CD4-positive, alpha-beta T cell (primary cell): ENCODE results near the gene SPTBN4. TPM values are rescaled to one million over a fixed set of nuclear protein-coding genes. Genes with fewer than 3 reads are reported as not detected.
A peak's percentile ranks its signal among the peaks of the same experiment; 100 is the strongest.

Source experiments
- ATAC-seq: fragments of 200-7000 bp; cut with Tn5 transposase; one replicate; pipeline ENCODE4 v1.10.0; 2022; ENCODE audit warnings: mild to moderate bottlenecking; ENCODE audit not compliant: poor library complexity
- CTCF ChIA-PET: fragments of 350-600 bp; sonication (Branson Sonifier 250); formaldehyde crosslinking; loops from one replicate; lab custom pipeline; 2021; ENCODE audit warnings: antibody characterized with exemption, inconsistent platforms; lab: Charles Lee
- POLR2A ChIA-PET: fragments of 350-600 bp; sonication (Branson Sonifier 250); formaldehyde crosslinking; loops from one replicate; lab custom pipeline; 2021; ENCODE audit warnings: antibody characterized with exemption, inconsistent platforms; lab: Charles Lee
- DNase-seq, 14 experiments: peaks; one replicate each; pipeline ENCODE4 v3.0.0-alpha.2; 2013 to 2020; ENCODE audit warnings: mixed read lengths in 2 of 14
- H3K27ac ChIP-seq, 2 donors: one replicate each; pipeline versions ENCODE4 v1.5.1 to v1.7.0; 2013; ENCODE audit warnings: low read length in 2 of 2, low read depth in 1 of 2, mild to moderate bottlenecking in 1 of 2
- H3K27me3 ChIP-seq, 2 experiments: 1 replicate in 1 of 2; 2 replicates in 1 of 2; pipeline versions ENCODE4 v1.6.1 to v1.7.0; 2013; ENCODE audit warnings: low read length in 2 of 2, control low read depth in 1 of 2, mild to moderate bottlenecking in 1 of 2, moderate library complexity in 1 of 2; ENCODE audit not compliant: insufficient read depth in 2 of 2, control insufficient read depth in 1 of 2
- H3K36me3 ChIP-seq: one replicate; pipeline ENCODE4 v1.6.1; 2013; ENCODE audit warnings: low read length, control low read depth; ENCODE audit not compliant: insufficient read depth
- H3K4me1 ChIP-seq: one replicate; pipeline ENCODE4 v1.6.1; 2013; ENCODE audit warnings: low read length, control low read depth; ENCODE audit not compliant: insufficient read depth
- H3K4me3 ChIP-seq: one replicate; pipeline ENCODE4 v1.5.1; 2013; ENCODE audit warnings: mild to moderate bottlenecking, low read length, moderate library complexity
- H3K9me3 ChIP-seq, 2 experiments: 1 replicate in 1 of 2; 2 replicates in 1 of 2; pipeline versions ENCODE4 v1.6.1 to v1.7.0; 2013; ENCODE audit warnings: low read length in 2 of 2, mild to moderate bottlenecking in 2 of 2, control low read depth in 1 of 2, moderate library complexity in 1 of 2; ENCODE audit not compliant: control insufficient read depth in 1 of 2, insufficient read depth in 1 of 2
- H3K27ac Mint-ChIP-seq: one replicate; pipeline ENCODE4 v1.8.0; 2020; ENCODE audit warnings: mixed read lengths
- H3K27me3 Mint-ChIP-seq: one replicate; pipeline ENCODE4 v1.8.0; 2021; ENCODE audit warnings: mixed read lengths
- H3K36me3 Mint-ChIP-seq: one replicate; pipeline ENCODE4 v1.8.0; 2021; ENCODE audit warnings: low read depth, mixed read lengths
- H3K4me1 Mint-ChIP-seq: one replicate; pipeline ENCODE4 v1.8.0; 2021; ENCODE audit warnings: low read depth, mixed read lengths
- H3K4me3 Mint-ChIP-seq: one replicate; pipeline ENCODE4 v1.8.0; 2020; ENCODE audit warnings: mild to moderate bottlenecking, mixed read lengths
- H3K9me3 Mint-ChIP-seq: one replicate; pipeline ENCODE4 v1.8.0; 2020; ENCODE audit warnings: mixed read lengths
- CTCF ChIP-seq: fragments of 200-600 bp; IDR thresholded peaks from one replicate; pipeline ENCODE4 v1.8.0; 2022; ENCODE audit warnings: antibody characterized with exemption, mild to moderate bottlenecking
- intact Hi-C, 2 experiments: fragments of 100-400 bp; cut with DNase I in 1 of 2; cut with micrococcal nuclease in 1 of 2; formaldehyde crosslinking; loops; one replicate each; pipeline versions ENCODE4 v1.15.1 to v1.9.0; 2023 to 2025; cut with DNase I, micrococcal nuclease
- total RNA-seq, 174 experiments: library from RNA in 2 of 174; stranded (reverse) in 2 of 174; gene quantifications; one replicate each; pipeline ENCODE4 v1.2.3 and lab custom pipeline; 2021 to 2026

The SPTBN4 gene
- total RNA-seq, 2 experiments from 2014 or later = 0.59 to 0.88 TPM

GRCh38 chr19:40613690-40614621 is 147.2 kb downstream of the SPTBN4 start:
- ChIA-PET CTCF (interaction anchor here (0.6 to 1.5 kb wide), 3 partner anchors 21 to 1133 kb away, joined by 3 to 7 read pairs (median 4); partner anchors contain the start of gene TIMM50), POLR2A (interaction anchor here (0.9 to 4.6 kb wide), 4 partner anchors 10 to 49 kb away, joined by 3 to 51 read pairs (median 4); no protein-coding TSS in a partner anchor)
- Mint-ChIP-seq H3K4me3 (peak overlapping the region; percentile 93), H3K4me1 (peaks cover 60% of the 10 kb centered on the region), H3K27me3 (no peaks in the 10 kb centered on the region), H3K9me3 (no peaks in the 10 kb centered on the region), H3K27ac (peak overlapping the region; percentile 95), H3K36me3 (peaks cover 32% of the 10 kb centered on the region)
- peaks cover 72% of the 10 kb centered on the region for H3K4me1 ChIP-seq
- H3K36me3 ChIP-seq = no peaks in the 10 kb centered on the region
- peak; percentile 63 for ATAC-seq
- intact Hi-C loops = loop anchor here (1.0 to 5.0 kb wide), 3 partner anchors 9 to 192 kb away; no protein-coding TSS in a partner anchor
- H3K9me3 ChIP-seq = peaks cover 0 to 6% of the 10 kb centered on the region in 2 experiments
- no peak for TF ChIP-seq CTCF
- H3K27me3 ChIP-seq = no peaks in the 10 kb centered on the region
- H3K4me3 ChIP-seq = peak overlapping the region; percentile 82
- DNase-seq = peak; percentile 66 to 92 (median 78)
- peak overlapping the region; percentile 62 to 70 for H3K27ac ChIP-seq

GRCh38 chr19:40614622-40615411 is 148.0 kb downstream of the SPTBN4 start:
- Histone ChIP-seq H3K4me3 (peak overlapping the region; percentile 82), H3K27me3 (no peaks in the 10 kb centered on the region), H3K27ac (peak overlapping the region in 1 of 2 donors; percentile 55), H3K9me3 (peaks cover 0 to 6% of the 10 kb centered on the region in 2 experiments), H3K36me3 (peaks cover 8% of the 10 kb centered on the region), H3K4me1 (peaks cover 63% of the 10 kb centered on the region)
- intact Hi-C loops = loop anchor here (1.0 to 5.0 kb wide), 3 partner anchors 10 to 193 kb away; no protein-coding TSS in a partner anchor
- peak overlapping the region; percentile 93 for H3K4me3 Mint-ChIP-seq
- H3K27me3 Mint-ChIP-seq = no peaks in the 10 kb centered on the region
- ATAC-seq (peak; percentile 19), DNase-seq (peak; percentile 53 to 93 (median 78))
- peaks cover 53% of the 10 kb centered on the region for H3K4me1 Mint-ChIP-seq
- POLR2A ChIA-PET = interaction anchor here (1.0 to 4.6 kb wide), 2 partner anchors 11 to 49 kb away, joined by 4 to 51 read pairs; no protein-coding TSS in a partner anchor
- CTCF ChIA-PET = interaction anchor here (0.6 to 2.8 kb wide), 7 partner anchors 10 to 1134 kb away, joined by 3 to 26 read pairs (median 5); partner anchors contain the start of gene TIMM50
- TF ChIP-seq CTCF = no peak
- peak overlapping the region; percentile 95 for H3K27ac Mint-ChIP-seq
- H3K36me3 Mint-ChIP-seq = peaks cover 41% of the 10 kb centered on the region
- H3K9me3 Mint-ChIP-seq = no peaks in the 10 kb centered on the region

GRCh38 chr19:40616178-40616577 is 149.4 kb downstream of the SPTBN4 start:
- ChIA-PET CTCF (interaction anchor here (1.7 to 2.8 kb wide), 4 partner anchors 11 to 18 kb away, joined by 5 to 26 read pairs (median 8); no protein-coding TSS in a partner anchor), POLR2A (interaction anchor here (4.6 kb wide), 1 partner anchor 12 kb away, joined by 51 read pairs; no protein-coding TSS in a partner anchor)
- intact Hi-C loops = no loop called here

More at GRCh38 chr19:40616178-40616577, 149.4 kb downstream of the SPTBN4 start:
- Mint-ChIP-seq H3K4me1 (peaks cover 39% of the 10 kb centered on the region), H3K36me3 (peaks cover 46% of the 10 kb centered on the region), H3K27ac (peak overlapping the region; percentile 95), H3K27me3 (no peaks in the 10 kb centered on the region), H3K9me3 (no peaks in the 10 kb centered on the region), H3K4me3 (no peak overlapping the region)
- Histone ChIP-seq H3K36me3 (peaks cover 15% of the 10 kb centered on the region), H3K4me3 (no peak overlapping the region), H3K9me3 (peaks cover 0 to 6% of the 10 kb centered on the region in 2 experiments), H3K27me3 (no peaks in the 10 kb centered on the region), H3K27ac (peak overlapping the region in 1 of 2 donors; percentile 41), H3K4me1 (peaks cover 50% of the 10 kb centered on the region)
- no peak for TF ChIP-seq CTCF
- ATAC-seq (no peak), DNase-seq (no peak)
